ENCODE data around the gene ST6GAL1. TPM values are rescaled to one million over a fixed set of nuclear protein-coding genes. Genes with fewer than 3 reads are reported as not detected.
A peak's percentile ranks its signal among the peaks of the same experiment; 100 is the strongest.
"Not testable (repeated sequence)": the region's sequence is repeated elsewhere in the genome, so short reads cannot be mapped to it uniquely, and the experiment has no call there.

Gene ST6GAL1
- total and polyA plus RNA-seq, 4 donors: 15.1 to 113 (median 60.4) TPM

DNA sequence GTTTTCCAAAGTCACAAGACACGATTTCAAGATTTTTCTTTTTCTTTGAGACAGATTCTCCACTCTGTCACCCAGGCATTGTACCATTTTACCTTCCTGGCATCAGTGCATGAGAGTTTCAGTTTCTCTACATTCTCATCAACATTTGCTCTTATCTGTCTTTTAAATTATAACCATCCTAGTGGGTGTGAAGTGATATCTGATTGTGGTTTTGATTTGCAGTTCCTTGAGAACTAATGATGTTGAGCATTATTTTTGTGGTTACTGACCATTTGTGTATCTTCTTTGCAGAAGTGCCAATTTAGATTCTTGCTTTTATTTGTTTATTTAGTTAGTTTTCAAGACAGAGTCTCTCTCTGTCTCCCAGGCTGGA lies 46.7 kb upstream of the ST6GAL1 start:
- Histone ChIP-seq H3K36me3 (ENCODE audit: control insufficient read depth in 4 of 4, insufficient read depth in 4 of 4, low read length in 4 of 4) (no peaks in the 10 kb centered on the region), H3K9ac (ENCODE audit: insufficient read depth in 1 of 2, low read length in 2 of 2) (no peak overlapping the region), H3K9me3 (ENCODE audit: control insufficient read depth in 4 of 4, insufficient read depth in 3 of 4, low read length in 3 of 4) (no peaks in the 10 kb centered on the region), H3K4me3 (no peak overlapping the region), H3K27ac (ENCODE audit: low read depth in 1 of 2, low read length in 1 of 2) (no peak overlapping the region), H3K4me1 (ENCODE audit: control insufficient read depth in 5 of 5, insufficient read depth in 5 of 5, low read length in 5 of 5) (peaks cover 0 to 5% (median 0%) of the 10 kb centered on the region in 5 donors), H3K27me3 (ENCODE audit: control insufficient read depth in 3 of 3, insufficient read depth in 3 of 3, low read length in 2 of 3) (no peaks in the 10 kb centered on the region)
- DNase-seq (no peak), ATAC-seq (ENCODE audit: insufficient read depth, low FRiP score) (no peak)
- TF ChIP-seq, protein P1, sequence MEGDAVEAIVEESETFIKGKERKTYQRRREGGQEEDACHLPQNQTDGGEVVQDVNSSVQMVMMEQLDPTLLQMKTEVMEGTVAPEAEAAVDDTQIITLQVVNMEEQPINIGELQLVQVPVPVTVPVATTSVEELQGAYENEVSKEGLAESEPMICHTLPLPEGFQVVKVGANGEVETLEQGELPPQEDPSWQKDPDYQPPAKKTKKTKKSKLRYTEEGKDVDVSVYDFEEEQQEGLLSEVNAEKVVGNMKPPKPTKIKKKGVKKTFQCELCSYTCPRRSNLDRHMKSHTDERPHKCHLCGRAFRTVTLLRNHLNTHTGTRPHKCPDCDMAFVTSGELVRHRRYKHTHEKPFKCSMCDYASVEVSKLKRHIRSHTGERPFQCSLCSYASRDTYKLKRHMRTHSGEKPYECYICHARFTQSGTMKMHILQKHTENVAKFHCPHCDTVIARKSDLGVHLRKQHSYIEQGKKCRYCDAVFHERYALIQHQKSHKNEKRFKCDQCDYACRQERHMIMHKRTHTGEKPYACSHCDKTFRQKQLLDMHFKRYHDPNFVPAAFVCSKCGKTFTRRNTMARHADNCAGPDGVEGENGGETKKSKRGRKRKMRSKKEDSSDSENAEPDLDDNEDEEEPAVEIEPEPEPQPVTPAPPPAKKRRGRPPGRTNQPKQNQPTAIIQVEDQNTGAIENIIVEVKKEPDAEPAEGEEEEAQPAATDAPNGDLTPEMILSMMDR (IDR thresholded peaks at IDR 0.05; ENCODE audit: control extremely low read depth, extremely low read depth): no peak
- WGBS, 2 donors: 87 to 95% methylated on average over 1 of the region's 1 CpG

DNA sequence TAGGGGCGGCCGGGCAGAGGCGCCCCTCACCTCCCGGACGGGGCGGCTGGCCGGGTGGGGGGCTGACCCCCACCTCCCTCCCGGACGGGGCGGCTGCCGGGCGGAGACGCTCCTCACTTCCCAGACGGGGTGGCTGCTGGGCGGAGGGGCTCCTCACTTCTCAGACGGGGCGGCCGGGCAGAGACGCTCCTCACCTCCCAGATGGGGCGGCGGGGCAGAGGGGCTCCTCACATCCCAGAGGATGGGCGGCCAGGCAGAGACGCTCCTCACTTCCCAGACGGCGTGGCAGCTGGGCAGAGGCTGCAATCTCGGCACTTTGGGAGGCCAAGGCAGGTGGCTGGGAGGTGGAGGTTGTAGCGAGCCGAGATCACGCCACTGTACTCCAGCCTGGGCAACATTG lies 45.5 kb upstream of the ST6GAL1 start:
- H3K27me3 ChIP-seq (ENCODE audit: control insufficient read depth in 3 of 3, insufficient read depth in 3 of 3, low read length in 2 of 3); H3K36me3 ChIP-seq (ENCODE audit: control insufficient read depth in 4 of 4, insufficient read depth in 4 of 4, low read length in 4 of 4); H3K27ac ChIP-seq (ENCODE audit: low read depth in 1 of 2, low read length in 1 of 2); ATAC-seq (ENCODE audit: insufficient read depth, low FRiP score); H3K4me1 ChIP-seq (ENCODE audit: control insufficient read depth in 5 of 5, insufficient read depth in 5 of 5, low read length in 5 of 5); H3K9me3 ChIP-seq (ENCODE audit: control insufficient read depth in 4 of 4, insufficient read depth in 3 of 4, low read length in 3 of 4); DNase-seq; H3K9ac ChIP-seq (ENCODE audit: insufficient read depth in 1 of 2, low read length in 2 of 2); H3K4me3 ChIP-seq: not testable (repeated sequence)
- WGBS, 2 donors: 96 to 97% methylated on average over 14 to 29 of the region's 29 CpGs

GRCh38 chr3:186886202-186886981 lies 43.9 kb upstream of the ST6GAL1 start:
- DNase-seq (peak in 1 of 3 donors; percentile 9), ATAC-seq (ENCODE audit: insufficient read depth, low FRiP score) (no peak)
- Histone ChIP-seq H3K9me3 (ENCODE audit: control insufficient read depth in 4 of 4, insufficient read depth in 3 of 4, low read length in 3 of 4) (no peaks in the 10 kb centered on the region), H3K27me3 (ENCODE audit: control insufficient read depth in 3 of 3, insufficient read depth in 3 of 3, low read length in 2 of 3) (no peaks in the 10 kb centered on the region), H3K36me3 (ENCODE audit: control insufficient read depth in 4 of 4, insufficient read depth in 4 of 4, low read length in 4 of 4) (no peaks in the 10 kb centered on the region), H3K4me3 (no peak overlapping the region), H3K4me1 (ENCODE audit: control insufficient read depth in 5 of 5, insufficient read depth in 5 of 5, low read length in 5 of 5) (peaks cover 0 to 9% (median 0%) of the 10 kb centered on the region in 5 donors), H3K27ac (ENCODE audit: low read depth in 1 of 2, low read length in 1 of 2) (no peak overlapping the region), H3K9ac (ENCODE audit: insufficient read depth in 1 of 2, low read length in 2 of 2) (no peak overlapping the region)
- TF ChIP-seq, protein P1 (IDR thresholded peaks at IDR 0.05; ENCODE audit: control extremely low read depth, extremely low read depth): no peak
- WGBS, 2 donors: 89 to 92% methylated on average over 5 of the region's 5 CpGs

- not testable (repeated sequence) for H3K9me3 ChIP-seq (ENCODE audit: control insufficient read depth in 4 of 4, insufficient read depth in 3 of 4, low read length in 3 of 4); ATAC-seq (ENCODE audit: insufficient read depth, low FRiP score)
- 67 to 80% methylated on average over 2 of the region's 5 CpGs for WGBS, 2 donors
These were observed 42.8 kb upstream of the ST6GAL1 start for GRCh38 chr3:186887507-186887938.

More at GRCh38 chr3:186887507-186887938, 42.8 kb upstream of the ST6GAL1 start:
- DNase-seq; H3K27me3 ChIP-seq (ENCODE audit: control insufficient read depth in 3 of 3, insufficient read depth in 3 of 3, low read length in 2 of 3); H3K4me3 ChIP-seq; H3K4me1 ChIP-seq (ENCODE audit: control insufficient read depth in 5 of 5, insufficient read depth in 5 of 5, low read length in 5 of 5); H3K9ac ChIP-seq (ENCODE audit: insufficient read depth in 1 of 2, low read length in 2 of 2); H3K27ac ChIP-seq (ENCODE audit: low read depth in 1 of 2, low read length in 1 of 2); H3K36me3 ChIP-seq (ENCODE audit: control insufficient read depth in 4 of 4, insufficient read depth in 4 of 4, low read length in 4 of 4): not testable (repeated sequence)

Data from lung (tissue), 12 donors.